K562 (cell line): ENCODE results near the gene SDE2. TPM values are rescaled to one million over a fixed set of nuclear protein-coding genes. Genes with fewer than 3 reads are reported as not detected.

Experiments used
- BACH1 ChIP-seq: fragments of 200-800 bp; sonication (Bioruptor generic); IDR thresholded peaks from 2 replicates; pipeline ENCODE4 v1.6.1; 2016; ENCODE audit warnings: missing genetic modification characterization, missing compliant biosample characterization
- EP300 ChIP-seq: IDR thresholded peaks from 2 replicates; pipeline ENCODE4 v1.6.1; 2012; ENCODE audit warnings: low read length, improper control_type of control experiment
- ETV1 ChIP-seq: fragments of 450-650 bp; conservative IDR thresholded peaks from 2 replicates; pipeline ENCODE4 v1.6.1; 2016; ENCODE audit warnings: missing genetic modification characterization, control low read depth, low read depth, missing compliant biosample characterization
- FIP1L1 ChIP-seq: fragments of 200-400 bp; formaldehyde crosslinking; IDR thresholded peaks from 2 replicates; pipeline ENCODE4 v1.6.1; 2018; ENCODE audit warnings: mild to moderate bottlenecking, low read depth, low read length; ENCODE audit not compliant: poor library complexity, severe bottlenecking
- KAT2B ChIP-seq: IDR thresholded peaks from one replicate; pipeline ENCODE4 v1.6.1; 2012; ENCODE audit warnings: low read depth, mild to moderate bottlenecking, control low read depth, inconsistent platforms, low read length, moderate library complexity
- KDM2B ChIP-seq: fragments of 250-450 bp; sonication (Bioruptor Pico); IDR thresholded peaks from 2 replicates; pipeline ENCODE4 v1.8.0; 2021; ENCODE audit warnings: mild to moderate bottlenecking, moderate library complexity
- L3MBTL2 ChIP-seq: fragments of 450-650 bp; IDR thresholded peaks from 2 replicates; pipeline ENCODE4 v1.6.1; 2016; ENCODE audit warnings: mild to moderate bottlenecking, moderate library complexity
- NFATC3 ChIP-seq: fragments of 450-650 bp; IDR thresholded peaks from 2 replicates; pipeline ENCODE4 v1.6.1; 2017; ENCODE audit warnings: mild to moderate bottlenecking
- PML ChIP-seq: IDR thresholded peaks from 2 replicates; pipeline ENCODE4 v1.6.1; 2012; ENCODE audit warnings: low read length, inconsistent platforms
- RAD51 ChIP-seq: fragments of 450-650 bp; IDR thresholded peaks from 2 replicates; pipeline ENCODE4 v1.7.1; 2016; ENCODE audit warnings: low read depth, mild to moderate bottlenecking, borderline replicate concordance
- RBM25 ChIP-seq: fragments of 200-400 bp; formaldehyde crosslinking; IDR thresholded peaks from 2 replicates; pipeline ENCODE4 v1.6.1; 2018; ENCODE audit warnings: low read length, low read depth, moderate library complexity; ENCODE audit not compliant: severe bottlenecking
- SNRNP70 ChIP-seq: fragments of 200-400 bp; formaldehyde crosslinking; optimal IDR thresholded peaks from 2 replicates; pipeline ENCODE3; 2017; ENCODE audit warnings: low read depth, low read length
- ZNF584 ChIP-seq: fragments of 200-800 bp; sonication (Bioruptor generic); IDR thresholded peaks from 2 replicates; pipeline ENCODE4 v1.6.1; 2016; ENCODE audit warnings: low read depth, mild to moderate bottlenecking, missing genetic modification characterization, missing compliant biosample characterization
- polyA plus RNA-seq, 8 experiments: library from polyadenylated mRNA; depleted of rRNA in 4 of 8; stranded (reverse) in 5 of 8; unstranded in 3 of 8; fragments of >200 nt; fragmentation: Nextera tagmentation in 2 of 8; fragmentation: Illumina TruSeq in 1 of 8; extraction: Ambion mirVana in 2 of 8; extraction: Trizol in 1 of 8; gene quantifications; 2 replicates each; pipeline versions ENCODE4 v1.2.1 to v1.2.3, GENCODE V29; 2011 to 2014; ENCODE audit warnings: inconsistent platforms in 1 of 8, missing spikeins in 1 of 8
- total RNA-seq, 7 experiments: library from RNA; depleted of rRNA in 6 of 7; stranded (reverse); fragments of >200 nt in 6 of 7; fragmentation: Illumina TruSeq in 2 of 7; extraction: Trizol in 2 of 7; gene quantifications; 2 replicates each; pipeline versions ENCODE4 v1.2.1 to v1.2.3, GENCODE V29; 2011 to 2021; ENCODE audit warnings: low replicate concordance in 1 of 7
- TF ChIP-seq, protein P1 (sequence below): sonication (generic); formaldehyde crosslinking; IDR thresholded peaks from 2 replicates; pipeline ENCODE4 v1.8.1; 2023; ENCODE audit warnings: mild to moderate bottlenecking, missing genetic modification reagents
- TF ChIP-seq, protein P2 (sequence below), 2 experiments: fragments of 450-650 bp in 1 of 2; IDR thresholded peaks; 2 replicates each; pipeline ENCODE4 v1.6.1; 2011 to 2017; ENCODE audit warnings: low read depth in 2 of 2, antibody characterized with exemption in 1 of 2, borderline replicate concordance in 1 of 2, low read length in 1 of 2, mild to moderate bottlenecking in 1 of 2, mixed read lengths in 1 of 2; ENCODE audit not compliant: control insufficient read depth in 1 of 2
- TF ChIP-seq, protein P3 (sequence below): fragments of 450-650 bp; IDR thresholded peaks from 2 replicates; pipeline ENCODE4 v1.6.1; 2016; ENCODE audit warnings: borderline replicate concordance
- TF ChIP-seq, protein P4 (sequence below): sonication (generic); formaldehyde crosslinking; IDR thresholded peaks from 2 replicates; pipeline ENCODE4 v1.4.0; 2020; ENCODE audit warnings: mild to moderate bottlenecking, missing genetic modification reagents

The SDE2 gene
- total and polyA plus RNA-seq, 9 of the 15 experiments (the other 6 are each of a cell fraction or from before 2014, with no cell fraction given) = 14.3 to 62.3 (median 46.0) TPM

DNA sequence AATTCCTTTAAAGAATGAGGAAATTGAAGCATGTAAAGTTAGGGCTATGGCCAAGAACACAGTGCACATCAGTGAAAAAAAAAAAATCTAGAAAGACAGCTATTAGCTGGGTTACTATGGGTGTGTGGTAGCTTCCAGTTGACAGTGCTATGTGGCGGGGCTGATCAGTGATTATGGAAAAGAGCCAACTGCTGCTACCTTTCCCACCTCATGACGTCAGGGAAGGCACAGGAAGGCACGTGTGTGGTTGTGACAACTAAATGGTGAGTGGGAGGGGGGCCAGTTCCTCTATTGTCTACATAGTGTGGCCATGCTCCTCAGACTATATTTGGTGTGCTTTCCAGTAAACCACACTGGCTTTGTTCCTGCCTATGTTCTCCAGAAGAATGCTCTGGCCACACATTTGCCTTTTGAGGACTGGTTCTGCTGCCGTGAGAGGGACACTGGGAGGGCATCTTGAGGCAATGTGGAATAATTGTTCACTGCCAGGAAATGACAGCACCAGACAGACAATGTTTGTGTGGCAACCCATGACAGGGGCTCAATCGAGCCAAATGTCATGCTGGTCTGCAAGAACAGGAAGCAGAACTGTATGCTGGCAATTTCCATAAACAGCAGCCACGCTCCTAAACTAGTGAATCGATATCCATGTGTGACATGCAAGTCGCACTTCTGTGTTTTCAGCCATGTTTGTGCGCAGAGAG lies 3.0 kb upstream of the SDE2 start (continued):
- TF ChIP-seq FIP1L1 = no peak
- peak; percentile 38; the same call in 1 of the 2 replicates for TF ChIP-seq ZNF584
- TF ChIP-seq, protein P1, sequence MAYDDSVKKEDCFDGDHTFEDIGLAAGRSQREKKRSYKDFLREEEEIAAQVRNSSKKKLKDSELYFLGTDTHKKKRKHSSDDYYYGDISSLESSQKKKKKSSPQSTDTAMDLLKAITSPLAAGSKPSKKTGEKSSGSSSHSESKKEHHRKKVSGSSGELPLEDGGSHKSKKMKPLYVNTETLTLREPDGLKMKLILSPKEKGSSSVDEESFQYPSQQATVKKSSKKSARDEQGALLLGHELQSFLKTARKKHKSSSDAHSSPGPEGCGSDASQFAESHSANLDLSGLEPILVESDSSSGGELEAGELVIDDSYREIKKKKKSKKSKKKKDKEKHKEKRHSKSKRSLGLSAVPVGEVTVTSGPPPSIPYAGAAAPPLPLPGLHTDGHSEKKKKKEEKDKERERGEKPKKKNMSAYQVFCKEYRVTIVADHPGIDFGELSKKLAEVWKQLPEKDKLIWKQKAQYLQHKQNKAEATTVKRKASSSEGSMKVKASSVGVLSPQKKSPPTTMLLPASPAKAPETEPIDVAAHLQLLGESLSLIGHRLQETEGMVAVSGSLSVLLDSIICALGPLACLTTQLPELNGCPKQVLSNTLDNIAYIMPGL (CRISPR knock-in tag) = no peak
- no peak for TF ChIP-seq RBM25
- peak; percentile 82 for TF ChIP-seq L3MBTL2
- peak; percentile 20; the same call in 1 of the 2 replicates for TF ChIP-seq NFATC3
- TF ChIP-seq, protein P2, sequence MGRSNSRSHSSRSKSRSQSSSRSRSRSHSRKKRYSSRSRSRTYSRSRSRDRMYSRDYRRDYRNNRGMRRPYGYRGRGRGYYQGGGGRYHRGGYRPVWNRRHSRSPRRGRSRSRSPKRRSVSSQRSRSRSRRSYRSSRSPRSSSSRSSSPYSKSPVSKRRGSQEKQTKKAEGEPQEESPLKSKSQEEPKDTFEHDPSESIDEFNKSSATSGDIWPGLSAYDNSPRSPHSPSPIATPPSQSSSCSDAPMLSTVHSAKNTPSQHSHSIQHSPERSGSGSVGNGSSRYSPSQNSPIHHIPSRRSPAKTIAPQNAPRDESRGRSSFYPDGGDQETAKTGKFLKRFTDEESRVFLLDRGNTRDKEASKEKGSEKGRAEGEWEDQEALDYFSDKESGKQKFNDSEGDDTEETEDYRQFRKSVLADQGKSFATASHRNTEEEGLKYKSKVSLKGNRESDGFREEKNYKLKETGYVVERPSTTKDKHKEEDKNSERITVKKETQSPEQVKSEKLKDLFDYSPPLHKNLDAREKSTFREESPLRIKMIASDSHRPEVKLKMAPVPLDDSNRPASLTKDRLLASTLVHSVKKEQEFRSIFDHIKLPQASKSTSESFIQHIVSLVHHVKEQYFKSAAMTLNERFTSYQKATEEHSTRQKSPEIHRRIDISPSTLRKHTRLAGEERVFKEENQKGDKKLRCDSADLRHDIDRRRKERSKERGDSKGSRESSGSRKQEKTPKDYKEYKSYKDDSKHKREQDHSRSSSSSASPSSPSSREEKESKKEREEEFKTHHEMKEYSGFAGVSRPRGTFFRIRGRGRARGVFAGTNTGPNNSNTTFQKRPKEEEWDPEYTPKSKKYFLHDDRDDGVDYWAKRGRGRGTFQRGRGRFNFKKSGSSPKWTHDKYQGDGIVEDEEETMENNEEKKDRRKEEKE (IDR thresholded peaks at IDR 0.05; ENCODE audit: borderline replicate concordance in 1 of 2, control insufficient read depth in 1 of 2, low read depth in 2 of 2, low read length in 1 of 2) = 0 out of 4 replicates have a peak, but pooled peaks of 1 of the 2 experiments have one; percentile 8
- TF ChIP-seq KDM2B (CRISPR knock-in tag) = no peak
- no peak for TF ChIP-seq BACH1
- no peak for TF ChIP-seq PML
- TF ChIP-seq EP300 = peak; percentile 47; the same call in 1 of the 2 replicates
- no peak for TF ChIP-seq SNRNP70
- TF ChIP-seq, protein P3, sequence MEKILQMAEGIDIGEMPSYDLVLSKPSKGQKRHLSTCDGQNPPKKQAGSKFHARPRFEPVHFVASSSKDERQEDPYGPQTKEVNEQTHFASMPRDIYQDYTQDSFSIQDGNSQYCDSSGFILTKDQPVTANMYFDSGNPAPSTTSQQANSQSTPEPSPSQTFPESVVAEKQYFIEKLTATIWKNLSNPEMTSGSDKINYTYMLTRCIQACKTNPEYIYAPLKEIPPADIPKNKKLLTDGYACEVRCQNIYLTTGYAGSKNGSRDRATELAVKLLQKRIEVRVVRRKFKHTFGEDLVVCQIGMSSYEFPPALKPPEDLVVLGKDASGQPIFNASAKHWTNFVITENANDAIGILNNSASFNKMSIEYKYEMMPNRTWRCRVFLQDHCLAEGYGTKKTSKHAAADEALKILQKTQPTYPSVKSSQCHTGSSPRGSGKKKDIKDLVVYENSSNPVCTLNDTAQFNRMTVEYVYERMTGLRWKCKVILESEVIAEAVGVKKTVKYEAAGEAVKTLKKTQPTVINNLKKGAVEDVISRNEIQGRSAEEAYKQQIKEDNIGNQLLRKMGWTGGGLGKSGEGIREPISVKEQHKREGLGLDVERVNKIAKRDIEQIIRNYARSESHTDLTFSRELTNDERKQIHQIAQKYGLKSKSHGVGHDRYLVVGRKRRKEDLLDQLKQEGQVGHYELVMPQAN = peak; percentile 16; the same call in 1 of the 2 replicates
- peak; percentile 33 for TF ChIP-seq ETV1
- TF ChIP-seq KAT2B = no peak
- TF ChIP-seq, protein P4, sequence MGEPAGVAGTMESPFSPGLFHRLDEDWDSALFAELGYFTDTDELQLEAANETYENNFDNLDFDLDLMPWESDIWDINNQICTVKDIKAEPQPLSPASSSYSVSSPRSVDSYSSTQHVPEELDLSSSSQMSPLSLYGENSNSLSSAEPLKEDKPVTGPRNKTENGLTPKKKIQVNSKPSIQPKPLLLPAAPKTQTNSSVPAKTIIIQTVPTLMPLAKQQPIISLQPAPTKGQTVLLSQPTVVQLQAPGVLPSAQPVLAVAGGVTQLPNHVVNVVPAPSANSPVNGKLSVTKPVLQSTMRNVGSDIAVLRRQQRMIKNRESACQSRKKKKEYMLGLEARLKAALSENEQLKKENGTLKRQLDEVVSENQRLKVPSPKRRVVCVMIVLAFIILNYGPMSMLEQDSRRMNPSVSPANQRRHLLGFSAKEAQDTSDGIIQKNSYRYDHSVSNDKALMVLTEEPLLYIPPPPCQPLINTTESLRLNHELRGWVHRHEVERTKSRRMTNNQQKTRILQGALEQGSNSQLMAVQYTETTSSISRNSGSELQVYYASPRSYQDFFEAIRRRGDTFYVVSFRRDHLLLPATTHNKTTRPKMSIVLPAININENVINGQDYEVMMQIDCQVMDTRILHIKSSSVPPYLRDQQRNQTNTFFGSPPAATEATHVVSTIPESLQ (CRISPR knock-in tag) = peak; percentile 40; the same call in 1 of the 2 replicates
- TF ChIP-seq RAD51 = peak; percentile 52
